Measurements from ENCODE around the gene HIRA.

The HIRA gene

GRCh38 chr22:19358703-19359553, 72.6 kb downstream of the HIRA start:
- H3K9me3 ChIP-seq (ENCODE audit: control insufficient read depth in 1 of 2, low read length in 2 of 2): no peaks in the 10 kb centered on the region
- H3K4me3 ChIP-seq (ENCODE audit: low read depth in 1 of 2, low read length in 2 of 2): no peak overlapping the region
- H3K27ac ChIP-seq (ENCODE audit: low read depth, low read length): no peak overlapping the region
- H3K27me3 ChIP-seq (ENCODE audit: control insufficient read depth in 1 of 2, insufficient read depth in 2 of 2, low read length in 2 of 2): no peaks in the 10 kb centered on the region
- no peak overlapping the region for H3K9ac ChIP-seq (ENCODE audit: low read depth in 1 of 2, low read length in 2 of 2)
- H3K4me1 ChIP-seq (ENCODE audit: control insufficient read depth in 1 of 2, insufficient read depth in 2 of 2, low read length in 2 of 2): peaks cover 0 to 4% of the 10 kb centered on the region in 2 donors
- H3K36me3 ChIP-seq (ENCODE audit: control insufficient read depth in 1 of 2, insufficient read depth in 2 of 2, low read length in 2 of 2): peaks cover 50 to 81% of the 10 kb centered on the region in 2 donors

- H3K27me3 ChIP-seq (ENCODE audit: control insufficient read depth in 1 of 2, insufficient read depth in 2 of 2, low read length in 2 of 2): no peaks in the 10 kb centered on the region
- no peak overlapping the region for H3K9ac ChIP-seq (ENCODE audit: low read depth in 1 of 2, low read length in 2 of 2)
- H3K9me3 ChIP-seq (ENCODE audit: control insufficient read depth in 1 of 2, low read length in 2 of 2): no peaks in the 10 kb centered on the region
- H3K27ac ChIP-seq (ENCODE audit: low read depth, low read length): no peak overlapping the region
- H3K4me1 ChIP-seq (ENCODE audit: control insufficient read depth in 1 of 2, insufficient read depth in 2 of 2, low read length in 2 of 2): peaks cover 0 to 4% of the 10 kb centered on the region in 2 donors
- H3K36me3 ChIP-seq (ENCODE audit: control insufficient read depth in 1 of 2, insufficient read depth in 2 of 2, low read length in 2 of 2): peaks cover 52 to 86% of the 10 kb centered on the region in 2 donors
- no peak overlapping the region for H3K4me3 ChIP-seq (ENCODE audit: low read depth in 1 of 2, low read length in 2 of 2)
These were observed 73.3 kb downstream of the HIRA start for GRCh38 chr22:19358195-19358594.

- no peak overlapping the region for H3K27ac ChIP-seq (ENCODE audit: low read depth, low read length)
- no peaks in the 10 kb centered on the region for H3K9me3 ChIP-seq (ENCODE audit: control insufficient read depth in 1 of 2, low read length in 2 of 2)
- peaks cover 59 to 93% of the 10 kb centered on the region in 2 donors for H3K36me3 ChIP-seq (ENCODE audit: control insufficient read depth in 1 of 2, insufficient read depth in 2 of 2, low read length in 2 of 2)
- H3K9ac ChIP-seq (ENCODE audit: low read depth in 1 of 2, low read length in 2 of 2): no peak overlapping the region
- H3K27me3 ChIP-seq (ENCODE audit: control insufficient read depth in 1 of 2, insufficient read depth in 2 of 2, low read length in 2 of 2): no peaks in the 10 kb centered on the region
- peaks cover 0 to 4% of the 10 kb centered on the region in 2 donors for H3K4me1 ChIP-seq (ENCODE audit: control insufficient read depth in 1 of 2, insufficient read depth in 2 of 2, low read length in 2 of 2)
- H3K4me3 ChIP-seq (ENCODE audit: low read depth in 1 of 2, low read length in 2 of 2): no peak overlapping the region
These were observed 74.0 kb downstream of the HIRA start for GRCh38 chr22:19357270-19358105.

- Histone ChIP-seq H3K4me1 (ENCODE audit: control insufficient read depth in 1 of 2, insufficient read depth in 2 of 2, low read length in 2 of 2) (peaks cover 0 to 4% of the 10 kb centered on the region in 2 donors), H3K9ac (ENCODE audit: low read depth in 1 of 2, low read length in 2 of 2) (no peak overlapping the region), H3K9me3 (ENCODE audit: control insufficient read depth in 1 of 2, low read length in 2 of 2) (no peaks in the 10 kb centered on the region), H3K36me3 (ENCODE audit: control insufficient read depth in 1 of 2, insufficient read depth in 2 of 2, low read length in 2 of 2) (peaks cover 64 to 97% of the 10 kb centered on the region in 2 donors), H3K4me3 (ENCODE audit: low read depth in 1 of 2, low read length in 2 of 2) (no peak overlapping the region), H3K27me3 (ENCODE audit: control insufficient read depth in 1 of 2, insufficient read depth in 2 of 2, low read length in 2 of 2) (no peaks in the 10 kb centered on the region), H3K27ac (ENCODE audit: low read depth, low read length) (no peak overlapping the region)
These were observed 74.7 kb downstream of the HIRA start for GRCh38 chr22:19356708-19357269.

- no peak overlapping the region for H3K4me3 ChIP-seq (ENCODE audit: low read depth in 1 of 2, low read length in 2 of 2)
- H3K9me3 ChIP-seq (ENCODE audit: control insufficient read depth in 1 of 2, low read length in 2 of 2): no peaks in the 10 kb centered on the region
- H3K27ac ChIP-seq (ENCODE audit: low read depth, low read length): no peak overlapping the region
- H3K36me3 ChIP-seq (ENCODE audit: control insufficient read depth in 1 of 2, insufficient read depth in 2 of 2, low read length in 2 of 2): peaks cover 59 to 97% of the 10 kb centered on the region in 2 donors
- H3K27me3 ChIP-seq (ENCODE audit: control insufficient read depth in 1 of 2, insufficient read depth in 2 of 2, low read length in 2 of 2): no peaks in the 10 kb centered on the region
- H3K9ac ChIP-seq (ENCODE audit: low read depth in 1 of 2, low read length in 2 of 2): no peak overlapping the region
- H3K4me1 ChIP-seq (ENCODE audit: control insufficient read depth in 1 of 2, insufficient read depth in 2 of 2, low read length in 2 of 2): peaks cover 0 to 4% of the 10 kb centered on the region in 2 donors
These were observed 75.9 kb downstream of the HIRA start for GRCh38 chr22:19355413-19356157.

GRCh38 chr22:19354201-19354600, 77.3 kb downstream of the HIRA start:
- Histone ChIP-seq H3K9ac (ENCODE audit: low read depth in 1 of 2, low read length in 2 of 2) (no peak overlapping the region), H3K4me1 (ENCODE audit: control insufficient read depth in 1 of 2, insufficient read depth in 2 of 2, low read length in 2 of 2) (peaks cover 0 to 4% of the 10 kb centered on the region in 2 donors), H3K36me3 (ENCODE audit: control insufficient read depth in 1 of 2, insufficient read depth in 2 of 2, low read length in 2 of 2) (peaks cover 53 to 96% of the 10 kb centered on the region in 2 donors), H3K27me3 (ENCODE audit: control insufficient read depth in 1 of 2, insufficient read depth in 2 of 2, low read length in 2 of 2) (no peaks in the 10 kb centered on the region), H3K27ac (ENCODE audit: low read depth, low read length) (no peak overlapping the region), H3K4me3 (ENCODE audit: low read depth in 1 of 2, low read length in 2 of 2) (no peak overlapping the region), H3K9me3 (ENCODE audit: control insufficient read depth in 1 of 2, low read length in 2 of 2) (no peaks in the 10 kb centered on the region)

GRCh38 chr22:19353363-19354131, 78.0 kb downstream of the HIRA start:
- Histone ChIP-seq H3K4me1 (ENCODE audit: control insufficient read depth in 1 of 2, insufficient read depth in 2 of 2, low read length in 2 of 2) (peaks cover 0 to 4% of the 10 kb centered on the region in 2 donors), H3K36me3 (ENCODE audit: control insufficient read depth in 1 of 2, insufficient read depth in 2 of 2, low read length in 2 of 2) (peaks cover 46 to 93% of the 10 kb centered on the region in 2 donors), H3K4me3 (ENCODE audit: low read depth in 1 of 2, low read length in 2 of 2) (no peak overlapping the region), H3K27ac (ENCODE audit: low read depth, low read length) (no peak overlapping the region), H3K9me3 (ENCODE audit: control insufficient read depth in 1 of 2, low read length in 2 of 2) (no peaks in the 10 kb centered on the region), H3K9ac (ENCODE audit: low read depth in 1 of 2, low read length in 2 of 2) (no peak overlapping the region), H3K27me3 (ENCODE audit: control insufficient read depth in 1 of 2, insufficient read depth in 2 of 2, low read length in 2 of 2) (no peaks in the 10 kb centered on the region)

GRCh38 chr22:19352766-19353165, 78.8 kb downstream of the HIRA start:
- no peak overlapping the region for H3K4me3 ChIP-seq (ENCODE audit: low read depth in 1 of 2, low read length in 2 of 2)
- peaks cover 46 to 87% of the 10 kb centered on the region in 2 donors for H3K36me3 ChIP-seq (ENCODE audit: control insufficient read depth in 1 of 2, insufficient read depth in 2 of 2, low read length in 2 of 2)
- no peak overlapping the region for H3K9ac ChIP-seq (ENCODE audit: low read depth in 1 of 2, low read length in 2 of 2)
- H3K27ac ChIP-seq (ENCODE audit: low read depth, low read length): no peak overlapping the region
- H3K27me3 ChIP-seq (ENCODE audit: control insufficient read depth in 1 of 2, insufficient read depth in 2 of 2, low read length in 2 of 2): no peaks in the 10 kb centered on the region
- no peaks in the 10 kb centered on the region for H3K4me1 ChIP-seq (ENCODE audit: control insufficient read depth in 1 of 2, insufficient read depth in 2 of 2, low read length in 2 of 2)
- H3K9me3 ChIP-seq (ENCODE audit: control insufficient read depth in 1 of 2, low read length in 2 of 2): no peaks in the 10 kb centered on the region

GRCh38 chr22:19352217-19352616, 79.3 kb downstream of the HIRA start:
- peaks cover 47 to 84% of the 10 kb centered on the region in 2 donors for H3K36me3 ChIP-seq (ENCODE audit: control insufficient read depth in 1 of 2, insufficient read depth in 2 of 2, low read length in 2 of 2)
- no peaks in the 10 kb centered on the region for H3K4me1 ChIP-seq (ENCODE audit: control insufficient read depth in 1 of 2, insufficient read depth in 2 of 2, low read length in 2 of 2)
- no peak overlapping the region for H3K27ac ChIP-seq (ENCODE audit: low read depth, low read length)
- H3K4me3 ChIP-seq (ENCODE audit: low read depth in 1 of 2, low read length in 2 of 2): no peak overlapping the region
- H3K9ac ChIP-seq (ENCODE audit: low read depth in 1 of 2, low read length in 2 of 2): no peak overlapping the region
- H3K9me3 ChIP-seq (ENCODE audit: control insufficient read depth in 1 of 2, low read length in 2 of 2): no peaks in the 10 kb centered on the region
- H3K27me3 ChIP-seq (ENCODE audit: control insufficient read depth in 1 of 2, insufficient read depth in 2 of 2, low read length in 2 of 2): no peaks in the 10 kb centered on the region
